Panc1 (cell line): ENCODE data around the gene LRRFIP1. TPM values are rescaled to one million over a fixed set of nuclear protein-coding genes. Genes with fewer than 3 reads are reported as not detected.

Source experiments
- ATAC-seq: fragments of 200-7000 bp; cut with Tn5 transposase; 2 replicates; pipeline ENCODE4 v1.9.1; 2020; ENCODE audit warnings: mild to moderate bottlenecking, moderate library complexity
- BruUV-seq: library from RNA; stranded (reverse); fragments of 400-500 nt; replicated peaks from 2 replicates; lab custom pipeline; 2021; lab: Mats Ljungman, UMichigan
- CTCF ChIA-PET: fragments of 300-600 bp; sonication (Branson Sonifier 250); formaldehyde crosslinking; loops from one replicate; lab custom pipeline; 2022; ENCODE audit warnings: antibody characterized with exemption; lab: Charles Lee
- POLR2A ChIA-PET: fragments of 300-600 bp; sonication (Branson Sonifier 250); formaldehyde crosslinking; loops from one replicate; lab custom pipeline; 2022; ENCODE audit warnings: antibody characterized with exemption; lab: Charles Lee
- DNase-seq: peaks from one replicate; pipeline ENCODE4 v3.0.0-alpha.2; 2010; ENCODE audit warnings: low read depth, low spot score
- H3K27ac ChIP-seq: 2 replicates; pipeline ENCODE4 v1.5.1; 2011; ENCODE audit warnings: mild to moderate bottlenecking, low read length, inconsistent platforms
- H3K27me3 ChIP-seq: fragments of 200-500 bp; sonication (Bioruptor generic); 2 replicates; pipeline ENCODE4 v1.6.0; 2014; ENCODE audit warnings: low read length, inconsistent platforms; ENCODE audit not compliant: control insufficient read depth, insufficient read depth
- H3K36me3 ChIP-seq: fragments of 200-500 bp; sonication (Bioruptor generic); 2 replicates; pipeline ENCODE4 v1.5.1; 2014; ENCODE audit warnings: inconsistent platforms, mild to moderate bottlenecking, low read length, moderate library complexity; ENCODE audit not compliant: control insufficient read depth, insufficient read depth
- H3K4me1 ChIP-seq: 2 replicates; pipeline ENCODE4 v1.5.1; 2011; ENCODE audit warnings: inconsistent platforms, mild to moderate bottlenecking, low read length, moderate library complexity; ENCODE audit not compliant: control insufficient read depth, insufficient read depth
- H3K4me3 ChIP-seq, 2 experiments: 2 replicates each; pipeline ENCODE4 v1.5.1; 2011 to 2012; ENCODE audit warnings: low read depth in 2 of 2, low read length in 2 of 2, mild to moderate bottlenecking in 2 of 2, inconsistent platforms in 1 of 2, moderate library complexity in 1 of 2
- H3K9me3 ChIP-seq: fragments of 200-500 bp; sonication (Bioruptor generic); 2 replicates; pipeline ENCODE4 v1.5.1; 2014; ENCODE audit warnings: low read depth, mild to moderate bottlenecking, inconsistent platforms, low read length, moderate library complexity; ENCODE audit not compliant: control insufficient read depth, insufficient read depth
- POLR2AphosphoS5 ChIP-seq: IDR thresholded peaks from 2 replicates; pipeline ENCODE4 v1.6.1; 2012; ENCODE audit warnings: mild to moderate bottlenecking, low read depth, low read length, moderate library complexity
- SIN3A ChIP-seq: IDR thresholded peaks from 2 replicates; pipeline ENCODE4 v1.6.1; 2012; ENCODE audit warnings: low read depth, mild to moderate bottlenecking, low read length, moderate library complexity, borderline replicate concordance; ENCODE audit not compliant: insufficient read depth
- TCF7L2 ChIP-seq: IDR thresholded peaks from 2 replicates; pipeline ENCODE4 v1.6.1; 2011; ENCODE audit warnings: mild to moderate bottlenecking, low read depth, low read length, inconsistent platforms
- in situ Hi-C: cut with HindIII; loops from 2 replicates; pipeline ENCODE4 v1.10.0; 2016; ENCODE audit warnings: low sequenced_read_pairs, low pct_unique_long_range_greater_than_20kb
- intact Hi-C: fragments of 100-400 bp; cut with micrococcal nuclease; formaldehyde crosslinking; loops from one replicate; pipeline ENCODE4 v1.10.0; 2022; ENCODE audit not compliant: unreplicated experiment
- total RNA-seq: library from RNA; stranded (reverse); gene quantifications from one replicate; pipeline ENCODE4 v1.2.1, GENCODE V29; 2021; ENCODE audit not compliant: unreplicated experiment
- TF ChIP-seq, protein P1 (sequence below), 2 experiments: IDR thresholded peaks; 2 replicates each; pipeline ENCODE4 v1.6.1; 2011 to 2012; ENCODE audit warnings: low read depth in 2 of 2, control low read depth in 1 of 2, low read length in 1 of 2, mild to moderate bottlenecking in 1 of 2, moderate library complexity in 1 of 2; ENCODE audit not compliant: insufficient read depth in 1 of 2
- TF ChIP-seq, protein P2 (sequence below): fragments of 450-650 bp; IDR thresholded peaks from 2 replicates; pipeline ENCODE4 v1.5.1; 2017; ENCODE audit warnings: mild to moderate bottlenecking

LRRFIP1 gene
- total RNA-seq, 1 experiment from 2014 or later = 121 TPM

DNA sequence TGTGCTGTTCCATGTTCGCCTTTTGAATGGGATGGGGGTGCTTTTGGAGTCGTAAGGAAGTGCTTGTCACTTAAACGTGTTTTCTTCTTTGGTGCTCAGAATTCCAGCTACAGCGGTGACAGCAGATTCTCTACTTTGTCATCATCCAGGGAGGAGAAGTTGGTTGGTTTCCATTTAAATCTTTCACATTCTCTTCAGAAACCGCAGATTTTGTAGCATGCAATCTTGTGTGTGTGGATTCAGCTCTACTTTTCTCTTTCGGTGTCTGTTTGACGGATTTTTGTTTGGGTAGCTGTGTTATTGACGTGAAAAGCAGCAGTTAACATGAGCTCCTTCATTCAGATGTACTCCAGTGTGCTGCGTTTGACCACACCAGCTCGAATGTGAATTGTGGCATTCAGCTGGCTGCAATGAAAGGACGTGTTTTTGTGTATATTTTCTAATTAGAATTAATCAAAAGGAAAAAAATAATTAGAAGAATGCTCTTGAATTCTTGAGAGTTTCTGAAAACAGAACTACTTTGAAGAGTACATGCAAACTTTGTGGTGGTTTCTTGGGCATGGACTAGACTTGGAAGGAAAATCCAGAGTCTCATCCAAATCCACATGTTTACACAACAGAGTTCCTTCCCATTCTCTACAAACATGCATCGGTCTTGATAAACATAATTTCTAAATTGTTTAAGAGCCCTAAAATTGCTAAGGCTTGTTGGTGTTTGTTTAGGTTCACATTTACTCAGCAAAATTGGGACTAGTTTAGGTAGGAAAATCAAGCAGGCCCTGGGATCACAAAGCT is 102.5 kb downstream of the LRRFIP1 start:
- H3K9me3 ChIP-seq = no peaks in the 10 kb centered on the region
- CTCF ChIA-PET = interaction anchor here (0.8 kb wide), 1 partner anchor 254 kb away, joined by 3 read pairs; no protein-coding TSS in a partner anchor
- peaks cover 2% of the 10 kb centered on the region for H3K36me3 ChIP-seq
- no peak for ATAC-seq
- H3K4me3 ChIP-seq = no peak overlapping the region
- POLR2A ChIA-PET = no interaction called here
- TSS peak; percentile 13 for BruUV-seq
- intact Hi-C loops = loop anchor here (5.0 kb wide), 1 partner anchor 33 kb away; no protein-coding TSS in a partner anchor
- peaks cover 77% of the 10 kb centered on the region for H3K4me1 ChIP-seq
- DNase-seq = no peak
- H3K27me3 ChIP-seq = no peaks in the 10 kb centered on the region
- TF ChIP-seq, protein P1, sequence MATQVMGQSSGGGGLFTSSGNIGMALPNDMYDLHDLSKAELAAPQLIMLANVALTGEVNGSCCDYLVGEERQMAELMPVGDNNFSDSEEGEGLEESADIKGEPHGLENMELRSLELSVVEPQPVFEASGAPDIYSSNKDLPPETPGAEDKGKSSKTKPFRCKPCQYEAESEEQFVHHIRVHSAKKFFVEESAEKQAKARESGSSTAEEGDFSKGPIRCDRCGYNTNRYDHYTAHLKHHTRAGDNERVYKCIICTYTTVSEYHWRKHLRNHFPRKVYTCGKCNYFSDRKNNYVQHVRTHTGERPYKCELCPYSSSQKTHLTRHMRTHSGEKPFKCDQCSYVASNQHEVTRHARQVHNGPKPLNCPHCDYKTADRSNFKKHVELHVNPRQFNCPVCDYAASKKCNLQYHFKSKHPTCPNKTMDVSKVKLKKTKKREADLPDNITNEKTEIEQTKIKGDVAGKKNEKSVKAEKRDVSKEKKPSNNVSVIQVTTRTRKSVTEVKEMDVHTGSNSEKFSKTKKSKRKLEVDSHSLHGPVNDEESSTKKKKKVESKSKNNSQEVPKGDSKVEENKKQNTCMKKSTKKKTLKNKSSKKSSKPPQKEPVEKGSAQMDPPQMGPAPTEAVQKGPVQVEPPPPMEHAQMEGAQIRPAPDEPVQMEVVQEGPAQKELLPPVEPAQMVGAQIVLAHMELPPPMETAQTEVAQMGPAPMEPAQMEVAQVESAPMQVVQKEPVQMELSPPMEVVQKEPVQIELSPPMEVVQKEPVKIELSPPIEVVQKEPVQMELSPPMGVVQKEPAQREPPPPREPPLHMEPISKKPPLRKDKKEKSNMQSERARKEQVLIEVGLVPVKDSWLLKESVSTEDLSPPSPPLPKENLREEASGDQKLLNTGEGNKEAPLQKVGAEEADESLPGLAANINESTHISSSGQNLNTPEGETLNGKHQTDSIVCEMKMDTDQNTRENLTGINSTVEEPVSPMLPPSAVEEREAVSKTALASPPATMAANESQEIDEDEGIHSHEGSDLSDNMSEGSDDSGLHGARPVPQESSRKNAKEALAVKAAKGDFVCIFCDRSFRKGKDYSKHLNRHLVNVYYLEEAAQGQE (IDR thresholded peaks at IDR 0.05; ENCODE audit: insufficient read depth in 1 of 2, low read depth in 2 of 2, low read length in 1 of 2) = no peak
- no peak for TF ChIP-seq SIN3A
- TF ChIP-seq, protein P2, sequence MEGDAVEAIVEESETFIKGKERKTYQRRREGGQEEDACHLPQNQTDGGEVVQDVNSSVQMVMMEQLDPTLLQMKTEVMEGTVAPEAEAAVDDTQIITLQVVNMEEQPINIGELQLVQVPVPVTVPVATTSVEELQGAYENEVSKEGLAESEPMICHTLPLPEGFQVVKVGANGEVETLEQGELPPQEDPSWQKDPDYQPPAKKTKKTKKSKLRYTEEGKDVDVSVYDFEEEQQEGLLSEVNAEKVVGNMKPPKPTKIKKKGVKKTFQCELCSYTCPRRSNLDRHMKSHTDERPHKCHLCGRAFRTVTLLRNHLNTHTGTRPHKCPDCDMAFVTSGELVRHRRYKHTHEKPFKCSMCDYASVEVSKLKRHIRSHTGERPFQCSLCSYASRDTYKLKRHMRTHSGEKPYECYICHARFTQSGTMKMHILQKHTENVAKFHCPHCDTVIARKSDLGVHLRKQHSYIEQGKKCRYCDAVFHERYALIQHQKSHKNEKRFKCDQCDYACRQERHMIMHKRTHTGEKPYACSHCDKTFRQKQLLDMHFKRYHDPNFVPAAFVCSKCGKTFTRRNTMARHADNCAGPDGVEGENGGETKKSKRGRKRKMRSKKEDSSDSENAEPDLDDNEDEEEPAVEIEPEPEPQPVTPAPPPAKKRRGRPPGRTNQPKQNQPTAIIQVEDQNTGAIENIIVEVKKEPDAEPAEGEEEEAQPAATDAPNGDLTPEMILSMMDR = no peak
- in situ Hi-C loops = no loop called here
- peak overlapping the region; percentile 76 for H3K27ac ChIP-seq

DNA sequence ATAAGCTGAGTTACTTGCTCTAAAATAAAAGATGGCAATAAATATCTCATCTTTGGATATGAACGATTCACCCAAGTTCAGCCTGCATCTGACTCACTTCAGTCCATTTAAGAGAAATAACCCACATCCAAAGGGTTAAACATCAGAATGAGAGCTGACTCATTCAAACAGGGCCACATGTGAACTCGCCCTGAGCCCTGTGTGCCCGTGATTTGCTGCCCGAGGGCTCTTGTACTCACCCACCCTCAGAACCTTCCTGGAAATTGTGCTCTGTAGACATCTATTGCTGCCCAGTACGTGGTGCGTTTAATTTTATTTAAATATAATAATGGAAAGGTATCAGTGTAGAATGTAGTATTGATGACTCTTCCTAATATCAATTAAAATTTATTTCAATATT is 104.3 kb downstream of the LRRFIP1 start:
- CTCF ChIA-PET = interaction anchor here (0.5 kb wide), 1 partner anchor 219 kb away, joined by 3 read pairs; no protein-coding TSS in a partner anchor
- TF ChIP-seq, protein P1 (IDR thresholded peaks at IDR 0.05; ENCODE audit: insufficient read depth in 1 of 2, low read depth in 2 of 2, low read length in 1 of 2) = no peak
- TF ChIP-seq, protein P2 = no peak
- TF ChIP-seq POLR2AphosphoS5 (no peak), TCF7L2 (no peak), SIN3A (no peak)
- BruUV-seq = no TSS peak
- no peaks in the 10 kb centered on the region for H3K27me3 ChIP-seq
- H3K4me1 ChIP-seq = peaks cover 68% of the 10 kb centered on the region
- H3K9me3 ChIP-seq = no peaks in the 10 kb centered on the region
- intact Hi-C loops = loop anchor here (5.0 kb wide), 1 partner anchor 34 kb away; no protein-coding TSS in a partner anchor
- peak; percentile 72 for ATAC-seq
- peak overlapping the region in 1 of 2 experiments; percentile 42; a peak in 2 of 4 replicates for H3K4me3 ChIP-seq
- POLR2A ChIA-PET = no interaction called here
- peaks cover 5% of the 10 kb centered on the region for H3K36me3 ChIP-seq
- H3K27ac ChIP-seq = peak overlapping the region; percentile 90
- no peak for DNase-seq
- in situ Hi-C loops = no loop called here
